Ishikawa (cell line): ENCODE data around the gene MED13L.

Experiments
- CEBPB ChIP-seq: IDR thresholded peaks from 2 replicates; pipeline ENCODE4 v1.6.1; 2012
- EGR1 ChIP-seq: IDR thresholded peaks from 2 replicates; pipeline ENCODE4 v1.6.1; 2012
- EP300 ChIP-seq: IDR thresholded peaks from 2 replicates; pipeline ENCODE4 v1.6.1; 2012; ENCODE audit warnings: borderline replicate concordance
- RAD21 ChIP-seq: IDR thresholded peaks from 2 replicates; pipeline ENCODE4 v1.6.1; 2012; ENCODE audit warnings: low read depth
- TAF1 ChIP-seq: IDR thresholded peaks from 2 replicates; pipeline ENCODE4 v1.6.1; 2012; ENCODE audit warnings: low read depth, mild to moderate bottlenecking
- TCF12 ChIP-seq: IDR thresholded peaks from 2 replicates; pipeline ENCODE4 v1.6.1; 2012; ENCODE audit warnings: low read depth
- TEAD4 ChIP-seq: IDR thresholded peaks from 2 replicates; pipeline ENCODE4 v1.6.1; 2012
- ZBTB7A ChIP-seq: IDR thresholded peaks from 2 replicates; pipeline ENCODE4 v1.6.1; 2012; ENCODE audit warnings: low read depth
- TF ChIP-seq, protein P1 (sequence below): IDR thresholded peaks from 2 replicates; pipeline ENCODE4 v1.6.1; 2012
- TF ChIP-seq, protein P2 (sequence below): IDR thresholded peaks from 2 replicates; pipeline ENCODE4 v1.6.1; 2012; ENCODE audit warnings: low read depth, mild to moderate bottlenecking

DNA sequence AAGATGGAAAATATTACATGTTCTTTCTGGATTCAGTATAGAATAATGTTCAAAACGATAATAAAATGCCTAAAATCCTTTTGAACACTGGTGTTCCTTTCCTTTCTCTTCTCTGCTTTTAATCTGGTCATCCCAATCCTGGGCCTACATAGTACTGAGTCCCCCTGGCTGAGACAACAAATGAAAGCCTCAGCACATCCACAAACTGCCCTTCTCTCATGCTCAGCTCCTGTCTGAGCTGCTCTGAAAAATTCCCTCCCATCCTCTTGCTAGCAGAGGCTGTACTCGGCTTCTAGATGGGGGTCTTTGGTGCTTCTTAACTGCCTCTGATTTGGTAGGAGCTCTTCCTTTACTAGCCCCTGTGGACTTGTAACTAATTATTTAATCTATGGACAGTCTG, 232.3 kb downstream of the MED13L start:
- TF ChIP-seq TEAD4 (no peak), ZBTB7A (no peak), CEBPB (no peak), EP300 (no peak), TAF1 (no peak), EGR1 (no peak), RAD21 (no peak), TCF12 (no peak)
- TF ChIP-seq, protein P1, sequence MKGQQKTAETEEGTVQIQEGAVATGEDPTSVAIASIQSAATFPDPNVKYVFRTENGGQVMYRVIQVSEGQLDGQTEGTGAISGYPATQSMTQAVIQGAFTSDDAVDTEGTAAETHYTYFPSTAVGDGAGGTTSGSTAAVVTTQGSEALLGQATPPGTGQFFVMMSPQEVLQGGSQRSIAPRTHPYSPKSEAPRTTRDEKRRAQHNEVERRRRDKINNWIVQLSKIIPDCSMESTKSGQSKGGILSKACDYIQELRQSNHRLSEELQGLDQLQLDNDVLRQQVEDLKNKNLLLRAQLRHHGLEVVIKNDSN, result no peak
- TF ChIP-seq, protein P2, sequence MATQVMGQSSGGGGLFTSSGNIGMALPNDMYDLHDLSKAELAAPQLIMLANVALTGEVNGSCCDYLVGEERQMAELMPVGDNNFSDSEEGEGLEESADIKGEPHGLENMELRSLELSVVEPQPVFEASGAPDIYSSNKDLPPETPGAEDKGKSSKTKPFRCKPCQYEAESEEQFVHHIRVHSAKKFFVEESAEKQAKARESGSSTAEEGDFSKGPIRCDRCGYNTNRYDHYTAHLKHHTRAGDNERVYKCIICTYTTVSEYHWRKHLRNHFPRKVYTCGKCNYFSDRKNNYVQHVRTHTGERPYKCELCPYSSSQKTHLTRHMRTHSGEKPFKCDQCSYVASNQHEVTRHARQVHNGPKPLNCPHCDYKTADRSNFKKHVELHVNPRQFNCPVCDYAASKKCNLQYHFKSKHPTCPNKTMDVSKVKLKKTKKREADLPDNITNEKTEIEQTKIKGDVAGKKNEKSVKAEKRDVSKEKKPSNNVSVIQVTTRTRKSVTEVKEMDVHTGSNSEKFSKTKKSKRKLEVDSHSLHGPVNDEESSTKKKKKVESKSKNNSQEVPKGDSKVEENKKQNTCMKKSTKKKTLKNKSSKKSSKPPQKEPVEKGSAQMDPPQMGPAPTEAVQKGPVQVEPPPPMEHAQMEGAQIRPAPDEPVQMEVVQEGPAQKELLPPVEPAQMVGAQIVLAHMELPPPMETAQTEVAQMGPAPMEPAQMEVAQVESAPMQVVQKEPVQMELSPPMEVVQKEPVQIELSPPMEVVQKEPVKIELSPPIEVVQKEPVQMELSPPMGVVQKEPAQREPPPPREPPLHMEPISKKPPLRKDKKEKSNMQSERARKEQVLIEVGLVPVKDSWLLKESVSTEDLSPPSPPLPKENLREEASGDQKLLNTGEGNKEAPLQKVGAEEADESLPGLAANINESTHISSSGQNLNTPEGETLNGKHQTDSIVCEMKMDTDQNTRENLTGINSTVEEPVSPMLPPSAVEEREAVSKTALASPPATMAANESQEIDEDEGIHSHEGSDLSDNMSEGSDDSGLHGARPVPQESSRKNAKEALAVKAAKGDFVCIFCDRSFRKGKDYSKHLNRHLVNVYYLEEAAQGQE, result no peak
